Thyroid gland (tissue), 4 donors: ENCODE measurements around the gene CLIP1.

Experiments used
- POLR2A ChIP-seq, 2 donors: fragments of 450-650 bp; IDR thresholded peaks; one replicate each; pipeline ENCODE4 v1.6.1; 2017; ENCODE audit warnings: antibody characterized with exemption in 2 of 2, mild to moderate bottlenecking in 2 of 2, moderate library complexity in 1 of 2
- TF ChIP-seq, protein P1 (sequence below), 6 experiments: fragments of 200-600 bp in 3 of 6; fragments of 450-650 bp in 3 of 6; sonication (generic) in 3 of 6; IDR thresholded peaks; one replicate each; pipeline ENCODE4 v1.5.1; 2016 to 2019; ENCODE audit warnings: antibody characterized with exemption in 6 of 6, mild to moderate bottlenecking in 2 of 6, inconsistent platforms in 1 of 6, moderate library complexity in 1 of 6

DNA sequence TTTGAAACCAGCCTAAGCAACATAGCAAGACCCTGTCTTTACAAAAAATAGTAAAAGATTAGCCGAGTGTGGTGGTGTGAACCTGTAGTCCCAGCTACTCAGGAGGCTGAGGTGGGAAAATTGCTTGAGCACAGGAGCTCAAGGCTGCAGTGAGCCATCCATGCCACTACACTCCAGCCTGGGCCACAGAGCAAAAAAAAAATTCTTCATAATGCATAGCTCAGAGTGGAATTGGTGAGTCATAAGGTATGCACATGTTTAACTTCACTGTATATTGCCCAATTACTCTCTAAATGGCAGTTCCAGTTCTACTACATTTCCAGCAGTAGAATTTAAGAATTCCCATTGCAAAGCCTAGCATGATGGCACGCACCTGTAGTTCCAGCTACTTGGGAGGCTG lies 26.8 kb upstream of the CLIP1 start:
- TF ChIP-seq, protein P1, sequence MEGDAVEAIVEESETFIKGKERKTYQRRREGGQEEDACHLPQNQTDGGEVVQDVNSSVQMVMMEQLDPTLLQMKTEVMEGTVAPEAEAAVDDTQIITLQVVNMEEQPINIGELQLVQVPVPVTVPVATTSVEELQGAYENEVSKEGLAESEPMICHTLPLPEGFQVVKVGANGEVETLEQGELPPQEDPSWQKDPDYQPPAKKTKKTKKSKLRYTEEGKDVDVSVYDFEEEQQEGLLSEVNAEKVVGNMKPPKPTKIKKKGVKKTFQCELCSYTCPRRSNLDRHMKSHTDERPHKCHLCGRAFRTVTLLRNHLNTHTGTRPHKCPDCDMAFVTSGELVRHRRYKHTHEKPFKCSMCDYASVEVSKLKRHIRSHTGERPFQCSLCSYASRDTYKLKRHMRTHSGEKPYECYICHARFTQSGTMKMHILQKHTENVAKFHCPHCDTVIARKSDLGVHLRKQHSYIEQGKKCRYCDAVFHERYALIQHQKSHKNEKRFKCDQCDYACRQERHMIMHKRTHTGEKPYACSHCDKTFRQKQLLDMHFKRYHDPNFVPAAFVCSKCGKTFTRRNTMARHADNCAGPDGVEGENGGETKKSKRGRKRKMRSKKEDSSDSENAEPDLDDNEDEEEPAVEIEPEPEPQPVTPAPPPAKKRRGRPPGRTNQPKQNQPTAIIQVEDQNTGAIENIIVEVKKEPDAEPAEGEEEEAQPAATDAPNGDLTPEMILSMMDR (IDR thresholded peaks at IDR 0.05) = no peak
- no peak for TF ChIP-seq POLR2A (IDR thresholded peaks at IDR 0.05)
